Neural crest cell (in vitro differentiated cells): ENCODE data around the gene EGFL8. TPM values are rescaled to one million over a fixed set of nuclear protein-coding genes. Genes with fewer than 3 reads are reported as not detected.
A peak's percentile ranks its signal among the peaks of the same experiment; 100 is the strongest.

ENCODE experiments used
- DNase-seq: peaks from one replicate; pipeline ENCODE4 v3.0.0; 2021; ENCODE audit warnings: low read depth, mixed read lengths, low spot score
- H3K27ac Mint-ChIP-seq: one replicate; pipeline ENCODE4 v1.8.0; 2021; ENCODE audit warnings: mild to moderate bottlenecking, mixed read lengths; ENCODE audit not compliant: unreplicated experiment
- H3K27me3 Mint-ChIP-seq: 2 replicates; pipeline ENCODE4 v1.8.0; 2021; ENCODE audit warnings: low read depth, mild to moderate bottlenecking, mixed read lengths
- H3K36me3 Mint-ChIP-seq: 2 replicates; pipeline ENCODE4 v1.8.0; 2021; ENCODE audit warnings: low read depth, mild to moderate bottlenecking, mixed read lengths
- H3K4me1 Mint-ChIP-seq: 2 replicates; pipeline ENCODE4 v1.8.0; 2021; ENCODE audit warnings: mixed read lengths
- H3K4me3 Mint-ChIP-seq: one replicate; pipeline ENCODE4 v1.8.0; 2021; ENCODE audit warnings: mild to moderate bottlenecking, mixed read lengths
- H3K9me3 Mint-ChIP-seq: 2 replicates; pipeline ENCODE4 v1.8.0; 2021; ENCODE audit warnings: mixed read lengths
- CTCF ChIP-seq: fragments of 200-600 bp; sonication (generic); conservative IDR thresholded peaks from 2 replicates; pipeline ENCODE4 v1.5.0; 2021; ENCODE audit warnings: antibody characterized with exemption, mild to moderate bottlenecking
- total RNA-seq: library from RNA; stranded (reverse); gene quantifications from 2 replicates; pipeline ENCODE4 v1.2.1, GENCODE V29; 2021

EGFL8 gene
- total RNA-seq, 1 donor from 2014 or later = 44.0 TPM

- H3K4me1 Mint-ChIP-seq = peaks cover 46% of the 10 kb centered on the region
- H3K27ac Mint-ChIP-seq = peak overlapping the region; percentile 100
- TF ChIP-seq CTCF = peak; percentile 67
- peaks cover 14% of the 10 kb centered on the region for H3K36me3 Mint-ChIP-seq
- H3K4me3 Mint-ChIP-seq = peak overlapping the region; percentile 100
- peak; percentile 41 for DNase-seq
- no peaks in the 10 kb centered on the region for H3K9me3 Mint-ChIP-seq
- no peaks in the 10 kb centered on the region for H3K27me3 Mint-ChIP-seq
These were observed 9.8 kb upstream of the EGFL8 start for GRCh38 chr6:32154514-32155161.

- no peak for DNase-seq
- Mint-ChIP-seq H3K27ac (no peak overlapping the region), H3K27me3 (no peaks in the 10 kb centered on the region), H3K9me3 (no peaks in the 10 kb centered on the region), H3K36me3 (peaks cover 14% of the 10 kb centered on the region), H3K4me1 (peaks cover 37% of the 10 kb centered on the region), H3K4me3 (no peak overlapping the region)
- TF ChIP-seq CTCF = no peak
These were observed 7.5 kb upstream of the EGFL8 start for GRCh38 chr6:32156891-32157290.

GRCh38 chr6:32158052-32158451, 6.3 kb upstream of the EGFL8 start:
- Mint-ChIP-seq H3K9me3 (no peaks in the 10 kb centered on the region), H3K27ac (no peak overlapping the region), H3K4me1 (peaks cover 32% of the 10 kb centered on the region), H3K27me3 (no peaks in the 10 kb centered on the region), H3K36me3 (peaks cover 25% of the 10 kb centered on the region), H3K4me3 (peak overlapping the region; percentile 64)
- no peak for TF ChIP-seq CTCF
- no peak for DNase-seq

DNA sequence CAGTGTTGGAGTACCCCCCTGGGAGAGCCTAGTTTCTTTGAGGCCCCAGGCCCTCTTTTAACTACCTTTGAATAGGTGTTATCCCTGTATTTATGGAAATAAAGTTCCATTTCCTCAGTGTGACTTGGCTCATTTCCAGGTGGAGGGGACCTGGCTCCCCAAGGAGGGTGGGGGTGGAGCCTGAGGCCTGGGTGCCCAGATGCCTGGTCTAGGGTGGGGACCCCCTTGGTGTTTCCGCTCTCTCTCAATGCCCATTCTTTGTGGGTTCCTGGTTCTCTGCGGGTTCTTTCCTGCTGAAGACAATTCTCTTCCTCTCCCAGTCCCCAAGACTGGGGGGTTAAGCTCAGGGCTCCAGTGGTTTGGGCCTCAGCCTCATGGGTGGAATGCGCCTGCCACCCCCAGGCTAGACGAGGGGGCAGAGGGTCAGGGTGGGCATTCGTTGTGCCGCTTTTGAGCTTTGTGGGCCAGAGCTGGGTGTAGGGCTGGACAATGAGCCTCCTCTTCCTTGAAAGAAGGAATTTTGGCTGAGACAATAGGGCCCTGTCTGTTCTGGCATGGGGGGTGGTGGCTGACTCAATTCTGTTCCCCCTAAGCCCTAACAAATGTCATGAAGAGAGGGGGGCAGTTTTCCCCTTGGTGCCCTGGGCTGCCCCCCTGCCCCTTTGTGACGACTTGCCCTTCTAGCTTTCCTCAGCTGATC, 686 bp upstream of the EGFL8 start:
- Mint-ChIP-seq H3K4me1 (peaks cover 44% of the 10 kb centered on the region), H3K27me3 (peaks cover 3% of the 10 kb centered on the region), H3K27ac (peak overlapping the region; percentile 97), H3K36me3 (peaks cover 31% of the 10 kb centered on the region), H3K4me3 (peak overlapping the region; percentile 71), H3K9me3 (no peaks in the 10 kb centered on the region)
- DNase-seq = peak; percentile 38
- no peak for TF ChIP-seq CTCF

DNA sequence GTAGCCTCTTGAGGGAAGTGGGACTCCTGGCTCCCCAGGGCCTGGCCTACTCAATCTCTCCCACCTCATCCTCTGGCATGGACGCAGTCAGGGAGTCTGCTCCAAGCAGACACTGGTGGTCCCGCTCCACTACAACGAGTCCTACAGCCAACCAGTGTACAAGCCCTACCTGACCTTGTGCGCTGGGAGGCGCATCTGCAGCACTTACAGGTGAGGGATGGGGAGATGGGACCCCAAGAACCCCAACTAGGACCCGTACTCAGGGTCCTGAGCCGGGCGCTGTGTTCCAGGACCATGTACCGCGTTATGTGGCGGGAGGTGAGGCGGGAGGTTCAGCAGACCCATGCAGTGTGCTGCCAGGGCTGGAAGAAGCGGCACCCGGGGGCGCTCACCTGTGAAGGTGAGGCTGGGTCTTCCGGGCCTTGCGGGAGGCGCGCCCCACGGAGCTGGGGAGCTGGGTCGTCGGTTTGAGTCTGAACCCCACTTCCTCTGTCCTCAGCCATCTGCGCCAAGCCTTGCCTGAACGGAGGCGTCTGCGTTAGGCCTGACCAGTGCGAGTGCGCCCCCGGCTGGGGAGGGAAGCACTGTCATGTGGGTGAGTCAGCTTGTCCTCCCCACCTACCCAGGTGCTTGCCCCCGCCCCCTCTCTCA, 2.1 kb downstream of the EGFL8 start:
- no peaks in the 10 kb centered on the region for H3K9me3 Mint-ChIP-seq
- H3K36me3 Mint-ChIP-seq = peaks cover 44% of the 10 kb centered on the region
- peaks cover 3% of the 10 kb centered on the region for H3K27me3 Mint-ChIP-seq
- no peak overlapping the region for H3K4me3 Mint-ChIP-seq
- no peak for DNase-seq
- no peak overlapping the region for H3K27ac Mint-ChIP-seq
- TF ChIP-seq CTCF = no peak
- peaks cover 54% of the 10 kb centered on the region for H3K4me1 Mint-ChIP-seq
